BE2C (cell line): Measurements from ENCODE around the gene IFIT5.

ENCODE experiments used
- DNase-seq: peaks from one replicate; pipeline ENCODE4 v3.0.0-alpha.2; 2020
- H3K27me3 ChIP-seq: fragments of 250-450 bp; sonication (Bioruptor Pico); 2 replicates; pipeline ENCODE4 v1.5.1; 2020; ENCODE audit warnings: mild to moderate bottlenecking
- H3K36me3 ChIP-seq: fragments of 250-450 bp; sonication (Bioruptor Pico); 2 replicates; pipeline ENCODE4 v1.5.1; 2020; ENCODE audit warnings: mild to moderate bottlenecking
- H3K4me1 ChIP-seq: fragments of 250-450 bp; sonication (Bioruptor Pico); 2 replicates; pipeline ENCODE4 v1.5.1; 2020
- H3K4me3 ChIP-seq: 2 replicates; pipeline ENCODE4 v1.5.1; 2011; ENCODE audit warnings: low read depth, low read length
- H3K9me3 ChIP-seq: fragments of 250-450 bp; sonication (Bioruptor Pico); 2 replicates; pipeline ENCODE4 v1.5.1; 2020
- TF ChIP-seq, protein P1 (sequence below): IDR thresholded peaks from 2 replicates; pipeline ENCODE4 v1.5.1; 2012; ENCODE audit warnings: mild to moderate bottlenecking, low read depth, low read length

IFIT5 gene

DNA sequence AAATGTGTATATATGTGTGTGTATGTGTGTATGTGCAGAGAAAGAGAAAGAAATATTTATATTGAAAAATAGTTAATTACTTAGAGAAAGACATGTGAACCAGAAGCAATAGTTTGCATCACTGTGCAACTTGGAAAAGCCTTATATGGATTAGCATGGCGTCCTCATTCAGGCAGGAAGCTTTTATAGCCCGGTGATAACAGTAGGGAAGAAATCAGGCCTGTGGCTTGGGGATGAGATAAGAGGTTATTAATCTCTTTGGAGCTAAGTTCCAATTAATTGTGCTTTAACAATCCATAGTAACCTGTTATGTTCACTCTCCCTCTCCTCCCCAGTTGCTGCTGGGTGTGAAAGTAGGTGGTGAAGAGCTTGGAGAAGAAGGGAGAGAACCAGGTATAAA lies 36.5 kb downstream of the IFIT5 start:
- Histone ChIP-seq H3K27me3 (no peaks in the 10 kb centered on the region; the same call in 1 of the 2 replicates), H3K4me3 (no peak overlapping the region), H3K4me1 (no peaks in the 10 kb centered on the region), H3K36me3 (no peaks in the 10 kb centered on the region), H3K9me3 (no peaks in the 10 kb centered on the region)
- no peak for DNase-seq
- TF ChIP-seq, protein P1, sequence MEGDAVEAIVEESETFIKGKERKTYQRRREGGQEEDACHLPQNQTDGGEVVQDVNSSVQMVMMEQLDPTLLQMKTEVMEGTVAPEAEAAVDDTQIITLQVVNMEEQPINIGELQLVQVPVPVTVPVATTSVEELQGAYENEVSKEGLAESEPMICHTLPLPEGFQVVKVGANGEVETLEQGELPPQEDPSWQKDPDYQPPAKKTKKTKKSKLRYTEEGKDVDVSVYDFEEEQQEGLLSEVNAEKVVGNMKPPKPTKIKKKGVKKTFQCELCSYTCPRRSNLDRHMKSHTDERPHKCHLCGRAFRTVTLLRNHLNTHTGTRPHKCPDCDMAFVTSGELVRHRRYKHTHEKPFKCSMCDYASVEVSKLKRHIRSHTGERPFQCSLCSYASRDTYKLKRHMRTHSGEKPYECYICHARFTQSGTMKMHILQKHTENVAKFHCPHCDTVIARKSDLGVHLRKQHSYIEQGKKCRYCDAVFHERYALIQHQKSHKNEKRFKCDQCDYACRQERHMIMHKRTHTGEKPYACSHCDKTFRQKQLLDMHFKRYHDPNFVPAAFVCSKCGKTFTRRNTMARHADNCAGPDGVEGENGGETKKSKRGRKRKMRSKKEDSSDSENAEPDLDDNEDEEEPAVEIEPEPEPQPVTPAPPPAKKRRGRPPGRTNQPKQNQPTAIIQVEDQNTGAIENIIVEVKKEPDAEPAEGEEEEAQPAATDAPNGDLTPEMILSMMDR = no peak

DNA sequence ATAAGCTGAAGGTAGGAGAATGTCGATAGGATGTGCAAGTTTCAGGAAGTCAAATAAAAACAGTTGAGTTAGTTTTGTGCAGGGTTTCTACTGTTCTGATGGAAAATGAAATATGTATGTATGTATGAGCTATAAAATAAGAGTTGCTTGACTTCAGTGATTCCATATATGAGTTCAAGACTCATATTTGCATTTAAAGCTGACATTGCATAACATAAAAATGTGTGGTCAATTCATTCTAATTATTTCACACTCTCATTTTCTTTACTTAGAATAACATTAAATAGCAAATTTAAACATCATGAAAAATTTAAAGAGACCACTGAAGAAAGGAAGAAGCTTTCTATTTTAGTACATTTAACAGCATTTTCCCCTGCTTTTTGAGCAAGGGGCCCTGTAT lies 37.8 kb downstream of the IFIT5 start:
- no peak for DNase-seq
- H3K4me1 ChIP-seq = no peaks in the 10 kb centered on the region
- TF ChIP-seq, protein P1 = no peak
- no peaks in the 10 kb centered on the region for H3K36me3 ChIP-seq
- H3K27me3 ChIP-seq = no peaks in the 10 kb centered on the region; the same call in 1 of the 2 replicates
- H3K4me3 ChIP-seq = no peak overlapping the region
- no peaks in the 10 kb centered on the region for H3K9me3 ChIP-seq

DNA sequence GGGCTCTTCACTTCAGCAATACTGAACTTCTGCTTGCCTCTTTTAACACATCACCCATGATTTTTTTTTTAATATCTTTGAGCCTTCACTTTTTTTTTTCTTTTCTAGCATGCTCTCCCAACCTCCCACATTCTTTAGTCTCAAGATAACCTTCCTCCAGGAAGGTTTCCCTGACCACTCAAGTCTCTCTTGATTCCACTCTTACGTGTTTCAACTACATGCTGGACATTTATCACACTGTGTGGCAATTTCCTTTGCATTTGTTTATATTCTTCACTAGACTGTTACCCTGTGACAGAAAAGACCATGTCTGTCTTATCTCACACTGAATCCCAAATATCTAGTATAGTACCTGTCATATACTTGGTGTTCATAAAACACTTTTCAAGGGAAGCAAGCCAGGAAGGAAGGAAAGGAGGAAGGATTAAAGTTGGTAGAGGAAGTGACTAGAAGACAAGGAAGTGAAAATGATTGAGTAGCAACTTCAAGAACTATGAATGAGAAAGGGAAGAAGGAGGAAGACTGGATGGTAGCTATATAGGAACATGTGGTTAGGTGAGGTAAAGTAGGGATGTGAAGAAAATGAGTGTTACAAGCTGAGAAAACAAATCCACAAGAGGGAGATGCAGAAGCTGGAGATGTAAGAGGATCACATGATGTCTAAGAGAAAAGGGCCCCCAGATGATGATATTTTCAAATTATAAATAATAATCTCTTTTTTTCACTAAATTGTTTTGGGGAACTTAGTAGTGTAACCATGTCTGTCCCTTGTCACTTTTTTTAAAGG lies 40.4 kb downstream of the IFIT5 start:
- Histone ChIP-seq H3K36me3 (no peaks in the 10 kb centered on the region), H3K9me3 (no peaks in the 10 kb centered on the region), H3K4me1 (no peaks in the 10 kb centered on the region), H3K4me3 (no peak overlapping the region), H3K27me3 (no peaks in the 10 kb centered on the region; the same call in 1 of the 2 replicates)
- TF ChIP-seq, protein P1 = no peak
- no peak for DNase-seq

DNA sequence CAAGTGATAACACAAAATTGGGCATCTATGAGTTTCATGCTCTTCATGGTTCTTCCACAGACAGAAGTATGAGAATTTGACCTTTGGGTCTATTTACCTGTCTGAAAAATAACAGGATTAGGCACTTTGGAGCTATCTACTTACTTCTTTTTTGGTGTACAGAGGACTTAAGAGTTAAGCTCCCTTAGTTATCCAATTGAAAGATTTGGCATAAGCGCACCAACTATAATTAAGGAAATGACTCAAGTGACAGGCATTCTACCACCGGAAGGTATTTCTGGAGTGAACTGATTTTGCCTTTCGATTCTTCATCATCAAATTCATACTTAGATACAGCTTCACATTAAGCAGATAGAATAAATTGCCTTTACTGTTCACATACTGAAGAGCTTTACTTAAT lies 43.9 kb downstream of the IFIT5 start:
- H3K9me3 ChIP-seq = no peaks in the 10 kb centered on the region
- TF ChIP-seq, protein P1 = no peak
- no peak overlapping the region for H3K4me3 ChIP-seq
- DNase-seq = no peak
- H3K4me1 ChIP-seq = no peaks in the 10 kb centered on the region
- no peaks in the 10 kb centered on the region; the same call in 1 of the 2 replicates for H3K27me3 ChIP-seq
- H3K36me3 ChIP-seq = no peaks in the 10 kb centered on the region

DNA sequence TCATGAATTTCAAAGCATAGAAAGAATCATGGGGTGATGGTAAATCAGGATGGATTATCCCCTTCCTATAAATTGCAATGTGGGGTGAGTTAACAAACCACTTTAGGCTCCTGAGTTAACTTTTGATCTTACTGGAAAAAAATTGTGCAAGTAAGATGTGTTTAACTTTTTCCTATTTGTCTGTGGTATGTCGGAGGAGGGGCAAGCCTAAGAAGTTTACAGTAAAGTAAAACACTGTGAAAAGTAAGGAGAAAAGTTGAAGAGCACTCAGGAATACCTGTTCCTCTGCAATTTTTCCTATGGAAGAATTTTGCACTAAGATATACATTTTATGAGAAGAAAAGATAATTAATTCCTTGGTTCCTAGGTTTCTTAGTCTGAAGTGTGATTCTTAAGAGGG lies 44.4 kb downstream of the IFIT5 start:
- Histone ChIP-seq H3K4me1 (no peaks in the 10 kb centered on the region), H3K4me3 (no peak overlapping the region), H3K9me3 (no peaks in the 10 kb centered on the region), H3K36me3 (no peaks in the 10 kb centered on the region), H3K27me3 (no peaks in the 10 kb centered on the region; the same call in 1 of the 2 replicates)
- TF ChIP-seq, protein P1 = no peak
- no peak for DNase-seq

DNA sequence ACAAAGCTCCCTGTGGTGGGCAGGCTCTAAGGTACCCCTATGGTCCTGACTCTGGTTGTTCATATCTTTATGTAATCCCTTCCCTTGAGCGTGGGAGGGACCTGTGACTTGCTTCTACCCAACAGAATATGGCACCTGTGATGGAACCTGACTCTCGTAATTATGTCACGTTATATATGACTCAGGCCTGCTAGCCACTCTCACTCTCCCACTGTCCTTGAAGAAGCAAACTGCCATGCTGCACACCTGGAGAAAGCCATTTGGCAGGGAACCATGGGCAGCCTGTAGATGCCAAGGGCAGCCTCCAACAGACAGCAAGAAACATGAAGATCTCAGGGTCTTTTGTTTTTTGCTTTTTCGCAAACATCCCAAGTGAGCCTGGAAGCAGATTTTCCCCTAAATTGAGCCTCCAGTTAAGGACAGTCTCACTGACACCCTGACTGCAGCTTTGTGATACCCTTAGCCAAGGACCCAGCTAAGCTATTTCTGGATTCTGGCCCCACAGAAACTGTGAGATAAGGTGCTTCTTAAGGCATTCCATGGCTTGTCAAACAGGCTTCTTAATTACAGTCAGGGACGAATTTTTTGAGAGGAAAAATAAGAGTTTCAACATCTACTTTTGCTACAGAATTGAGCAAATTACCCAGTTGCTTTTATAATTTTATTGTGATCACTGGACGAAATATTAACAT lies 49.6 kb downstream of the IFIT5 start:
- H3K4me3 ChIP-seq = no peak overlapping the region
- H3K36me3 ChIP-seq = no peaks in the 10 kb centered on the region
- no peaks in the 10 kb centered on the region for H3K9me3 ChIP-seq
- TF ChIP-seq, protein P1 = no peak
- H3K27me3 ChIP-seq = no peaks in the 10 kb centered on the region
- H3K4me1 ChIP-seq = no peaks in the 10 kb centered on the region
- DNase-seq = no peak
